Fibroblast of skin of abdomen (primary cell): Measurements from ENCODE around the gene ZC3H10.
"Not testable (repeated sequence)": the region's sequence is repeated elsewhere in the genome, so short reads cannot be mapped to it uniquely, and the experiment has no call there.

Experiments
- DNase-seq: peaks from one replicate; pipeline ENCODE4 v3.0.0-alpha.2; 2013

The ZC3H10 gene

GRCh38 chr12:56102683-56103065, 15.4 kb upstream of the ZC3H10 start:
- no peak for DNase-seq

DNA sequence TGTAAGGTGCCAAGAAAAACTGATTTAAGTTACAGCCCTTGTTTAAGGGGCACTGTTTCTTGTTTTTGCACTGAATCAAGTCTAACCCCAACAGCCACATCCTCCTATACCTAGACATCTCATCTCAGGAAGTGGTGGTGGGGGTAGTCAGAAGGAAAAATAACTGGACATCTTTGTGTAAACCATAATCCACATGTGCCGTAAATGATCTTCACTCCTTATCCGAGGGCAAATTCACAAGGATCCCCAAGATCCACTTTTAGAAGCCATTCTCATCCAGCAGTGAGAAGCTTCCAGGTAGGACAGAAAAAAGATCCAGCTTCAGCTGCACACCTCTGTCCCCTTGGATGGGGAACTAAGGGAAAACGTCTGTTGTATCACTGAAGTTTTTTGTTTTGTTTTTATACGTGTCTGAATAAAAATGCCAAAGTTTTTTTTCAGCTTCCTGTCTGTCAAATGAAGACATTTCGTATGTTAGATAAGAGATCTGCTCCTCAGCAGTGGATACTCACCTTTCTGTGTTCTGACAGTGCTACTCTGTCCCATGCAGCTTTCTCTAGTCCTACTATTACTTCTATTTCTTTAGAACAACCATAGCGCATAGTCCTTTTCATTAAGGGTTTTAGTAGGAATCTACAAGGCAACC, 14.9 kb upstream of the ZC3H10 start:
- DNase-seq = no peak

GRCh38 chr12:56103823-56104108, 14.3 kb upstream of the ZC3H10 start:
- no peak for DNase-seq

DNA sequence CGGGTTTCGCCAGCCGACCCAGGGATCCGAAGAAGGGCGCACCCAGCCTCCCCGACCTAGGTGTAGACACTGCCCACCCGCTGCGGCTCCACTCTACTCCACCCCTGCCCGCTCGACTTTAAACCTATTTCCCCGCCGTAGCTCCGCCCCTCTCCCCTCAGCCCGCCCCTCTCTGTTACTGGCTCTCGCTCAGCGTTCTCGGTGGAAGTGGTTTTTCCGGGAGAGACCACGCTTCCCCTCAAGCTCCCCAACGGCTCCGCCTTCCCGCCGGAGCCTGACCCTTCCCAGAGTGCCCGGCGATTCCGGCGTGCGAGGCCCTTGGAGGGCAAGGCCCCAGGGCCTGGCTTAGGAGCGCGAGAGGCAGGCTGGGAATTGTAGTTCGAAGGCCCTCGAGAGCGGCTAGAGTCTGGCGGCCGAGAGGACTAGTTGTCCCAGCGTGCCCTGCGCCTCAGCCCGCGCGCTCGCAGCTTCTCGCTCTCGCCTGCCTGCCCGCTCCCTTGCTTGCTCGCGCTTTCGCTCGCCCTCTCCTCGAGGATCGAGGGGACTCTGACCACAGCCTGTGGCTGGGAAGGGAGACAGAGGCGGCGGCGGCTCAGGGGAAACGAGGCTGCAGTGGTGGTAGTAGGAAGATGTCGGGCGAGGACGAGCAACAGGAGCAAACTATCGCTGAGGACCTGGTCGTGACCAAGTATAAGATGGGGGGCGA, 13.8 kb upstream of the ZC3H10 start, which contains the start of gene PA2G4:
TSS of gene PA2G4 (plus strand) at position 451 of the 706 bp plus-strand sequence. CDS start at position 630, 179 bp downstream.
- DNase-seq = peak; percentile 99

- no peak for DNase-seq
Observed at GRCh38 chr12:56104815-56105608, 13.1 kb upstream of the ZC3H10 start.

GRCh38 chr12:56105609-56105902, 12.5 kb upstream of the ZC3H10 start:
- no peak for DNase-seq

GRCh38 chr12:56107242-56107641, 10.8 kb upstream of the ZC3H10 start:
- DNase-seq = no peak

GRCh38 chr12:56110571-56110970, 7.5 kb upstream of the ZC3H10 start:
- no peak for DNase-seq

GRCh38 chr12:56114084-56114483, 4.0 kb upstream of the ZC3H10 start:
- no peak for DNase-seq

DNA sequence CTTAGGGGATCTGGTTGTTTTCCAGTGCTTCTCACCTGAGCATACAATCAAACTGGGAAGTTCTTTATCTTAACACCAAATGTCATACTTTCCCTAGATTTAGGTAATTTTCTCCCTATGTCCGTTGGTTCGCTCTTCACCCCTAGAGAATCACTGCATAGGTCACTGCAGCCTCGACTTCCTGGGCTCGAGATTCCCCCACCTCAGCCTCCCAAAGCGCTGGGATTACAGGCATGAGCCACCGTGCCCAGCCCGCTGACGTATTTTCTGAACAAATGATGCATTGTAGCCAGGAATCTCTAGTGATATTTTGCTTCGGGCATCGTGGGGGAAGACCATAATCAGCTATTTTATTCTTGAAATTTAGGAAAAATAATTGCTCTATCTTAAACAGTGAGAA, 2.7 kb upstream of the ZC3H10 start:
- no peak for DNase-seq

GRCh38 chr12:56116267-56117081, 1.6 kb upstream of the ZC3H10 start, which contains the start of gene RPL41:
TSS of gene RPL41 (plus strand) at chr12:56116633.
- DNase-seq = peak; percentile 94

DNA sequence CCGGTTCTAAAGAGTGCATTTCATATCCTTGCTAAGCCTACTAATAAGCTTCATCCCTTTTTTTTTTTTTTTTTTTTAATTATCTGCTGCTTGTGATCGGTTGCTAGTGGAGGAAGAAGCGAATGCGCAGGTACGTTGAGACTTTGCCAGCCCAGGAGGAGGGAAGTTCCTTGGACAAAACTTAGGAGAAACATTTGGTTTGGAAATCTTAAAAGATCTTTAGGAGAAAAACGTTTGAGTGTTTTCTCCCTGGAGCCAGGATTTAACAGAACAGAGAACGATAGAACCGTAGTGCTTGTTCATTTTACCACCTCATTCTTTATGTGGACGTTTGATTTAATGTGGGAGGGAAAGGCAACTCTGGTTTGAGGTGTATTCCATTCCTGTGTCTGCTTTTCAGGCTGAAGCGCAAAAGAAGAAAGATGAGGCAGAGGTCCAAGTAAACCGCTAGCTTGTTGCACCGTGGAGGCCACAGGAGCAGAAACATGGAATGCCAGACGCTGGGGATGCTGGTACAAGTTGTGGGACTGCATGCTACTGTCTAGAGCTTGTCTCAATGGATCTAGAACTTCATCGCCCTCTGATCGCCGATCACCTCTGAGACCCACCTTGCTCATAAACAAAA, 872 bp upstream of the ZC3H10 start:
- DNase-seq = not testable (repeated sequence)

DNA sequence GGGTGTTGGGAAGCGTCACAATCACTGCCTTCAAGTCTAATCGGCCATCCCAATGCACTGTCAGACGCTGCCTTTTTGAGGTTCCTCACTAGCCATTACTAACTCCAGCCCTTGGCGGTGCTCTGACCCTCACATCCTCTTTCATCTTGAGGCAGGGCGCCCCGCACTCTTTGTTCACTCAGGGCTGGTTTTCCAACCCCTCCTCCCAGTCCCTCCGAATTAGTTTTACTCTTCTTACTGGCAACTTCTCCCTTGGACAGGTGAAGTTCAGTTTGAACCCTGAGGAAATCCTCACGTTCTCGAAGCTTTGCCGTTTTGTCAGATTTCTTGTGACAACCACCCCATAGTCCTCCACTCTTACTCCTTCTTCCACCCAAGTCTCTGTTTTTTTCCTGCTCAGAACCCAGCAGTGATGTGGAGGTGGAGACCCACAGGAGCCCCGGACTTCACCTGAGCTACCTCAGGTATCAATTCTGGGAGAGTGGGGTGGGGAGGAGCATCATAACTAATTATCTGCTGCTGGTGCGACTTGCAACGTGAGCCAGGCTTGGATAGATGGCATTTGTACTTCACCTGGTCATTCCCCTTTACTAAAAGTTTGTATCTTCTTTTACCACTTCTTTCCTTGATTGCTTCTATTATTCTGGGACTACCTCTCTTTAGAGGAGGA, 757 bp downstream of the ZC3H10 start:
- no peak for DNase-seq

DNA sequence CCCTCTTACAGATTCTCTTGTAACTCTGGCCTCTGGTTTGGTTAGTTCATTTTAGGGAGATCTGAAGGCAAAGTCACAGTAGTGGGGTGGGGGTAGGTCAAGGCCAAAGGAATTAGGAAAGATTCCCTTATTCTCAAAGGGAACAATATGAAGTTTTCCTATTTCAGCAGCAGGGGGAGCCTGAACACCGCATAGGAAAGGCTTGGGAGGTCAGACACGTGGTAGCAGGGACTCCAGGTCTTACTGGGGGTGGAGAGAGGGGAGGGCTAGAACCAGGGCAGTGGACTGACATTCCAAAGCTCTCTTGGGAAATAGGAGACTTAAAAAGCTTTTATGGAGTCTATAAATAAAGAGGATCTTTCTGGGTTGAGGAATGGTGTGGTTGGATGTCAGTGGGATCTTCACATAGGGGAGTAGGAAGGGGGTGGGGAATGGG, 1.3 kb downstream of the ZC3H10 start:
- peak; percentile 92 for DNase-seq

- DNase-seq = no peak
Observed at GRCh38 chr12:56120158-56120846, 2.2 kb downstream of the ZC3H10 start.

GRCh38 chr12:56121204-56121870, 3.3 kb downstream of the ZC3H10 start:
- DNase-seq = no peak

DNA sequence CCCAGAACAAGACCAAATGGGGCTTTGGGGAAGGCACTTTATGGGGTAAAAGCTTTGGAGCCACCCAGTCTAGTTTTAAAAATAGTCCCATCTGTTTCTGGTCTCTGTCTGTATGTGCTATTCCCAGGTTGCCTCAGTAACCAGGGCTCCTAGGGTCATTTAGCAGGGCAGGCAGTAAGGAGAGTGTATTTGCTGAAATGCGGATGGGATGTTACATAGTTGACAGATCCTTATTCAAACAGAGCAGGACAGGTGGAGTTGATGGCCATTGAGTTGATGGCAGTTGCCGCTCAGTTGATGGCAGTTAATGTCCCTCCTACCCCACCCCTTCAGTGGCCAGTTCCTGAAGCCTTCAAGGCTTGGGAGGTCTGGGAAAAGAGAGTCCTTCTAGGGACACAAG, 4.6 kb downstream of the ZC3H10 start:
- DNase-seq = no peak

GRCh38 chr12:56124133-56124532, 6.1 kb downstream of the ZC3H10 start:
- no peak for DNase-seq

DNA sequence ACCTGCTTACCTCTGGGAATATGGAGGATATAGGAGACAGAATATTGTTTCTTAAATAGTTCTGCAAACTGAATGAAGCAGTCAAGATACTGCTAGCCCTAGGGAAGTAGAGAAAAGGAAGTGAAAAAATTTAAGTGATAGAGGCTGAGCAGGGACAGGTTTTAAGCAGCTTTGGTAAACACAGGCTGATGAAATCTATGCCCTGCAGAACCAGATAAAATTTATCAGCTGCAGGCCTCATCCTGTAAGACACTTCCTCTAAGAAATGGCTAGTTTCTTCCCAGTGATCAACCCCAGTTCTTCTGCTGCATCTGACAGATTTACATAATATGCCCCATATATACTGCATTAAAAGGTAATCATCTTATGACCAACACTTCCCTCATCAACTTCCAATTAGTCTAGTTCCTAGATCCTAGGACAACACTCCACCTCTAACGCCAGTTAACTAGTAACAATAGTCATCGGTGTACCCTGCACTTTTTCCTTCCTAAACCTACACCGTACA, 8.7 kb downstream of the ZC3H10 start:
- no peak for DNase-seq

DNA sequence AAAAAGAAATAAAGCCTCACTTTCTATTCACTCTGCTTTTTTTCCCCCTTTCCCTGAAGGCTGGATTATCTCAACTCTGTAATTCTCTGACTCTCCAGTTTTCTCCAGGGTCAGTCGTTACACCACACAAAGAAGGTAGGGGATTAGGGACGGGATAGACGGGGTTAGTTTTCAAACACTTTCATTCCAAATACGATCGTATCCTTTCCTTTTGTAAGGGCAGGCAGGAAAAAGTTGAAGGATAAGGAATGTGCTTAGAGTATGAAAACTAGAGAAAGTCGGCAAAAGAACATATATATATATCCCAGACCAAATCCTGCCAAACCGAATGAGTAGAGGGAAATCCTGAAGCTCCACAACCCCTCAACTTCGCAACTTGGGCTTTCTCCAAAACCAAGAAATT, 9.4 kb downstream of the ZC3H10 start:
- no peak for DNase-seq
